ENCODE data around the gene IGDCC3.

- TF ChIP-seq CHD2 (IDR thresholded peaks at IDR 0.05; ENCODE audit: low read length, partially characterized antibody), result no peak
- TF ChIP-seq CTCF (IDR thresholded peaks at IDR 0.05), result no peak
- TF ChIP-seq CEBPB (IDR thresholded peaks at IDR 0.05), result no peak
- no peak for TF ChIP-seq MAX (IDR thresholded peaks at IDR 0.05)
- no peak for TF ChIP-seq ELK1 (IDR thresholded peaks at IDR 0.05; ENCODE audit: low read depth, low read length)
- TF ChIP-seq ZSCAN20 (CRISPR knock-in tag; IDR thresholded peaks at IDR 0.05), result no peak
- no peak for TF ChIP-seq POLR2A (IDR thresholded peaks at IDR 0.05; ENCODE audit: low read length)
- no peak for TF ChIP-seq NFE2L2 (conservative IDR thresholded peaks at IDR 0.05; ENCODE audit: low read length)
- no peak for TF ChIP-seq HDAC2 (IDR thresholded peaks at IDR 0.05)
Observed at GRCh38 chr15:65393557-65393956, 15.8 kb upstream of the IGDCC3 start.

All from A549 (cell line).